H1 (cell line): ENCODE results near the gene PPP1R3C.

Experiments
- BACH1 ChIP-seq: IDR thresholded peaks from 2 replicates; pipeline ENCODE4 v1.6.1; 2012; ENCODE audit warnings: low read length, improper control_type of control experiment
- CHD1 ChIP-seq: IDR thresholded peaks from 2 replicates; pipeline ENCODE4 v1.6.1; 2012; ENCODE audit warnings: low read depth, low read length, improper control_type of control experiment
- EZH2 ChIP-seq: fragments of 200-600 bp; sonication (generic); IDR thresholded peaks from 2 replicates; pipeline ENCODE4 v1.7.1; 2012; ENCODE audit warnings: low read depth, mild to moderate bottlenecking, moderate library complexity, low read length, inconsistent platforms; ENCODE audit not compliant: severe bottlenecking
- GABPA ChIP-seq: IDR thresholded peaks from 2 replicates; pipeline ENCODE4 v1.6.1; 2011; ENCODE audit warnings: mild to moderate bottlenecking, low read length, moderate library complexity, borderline replicate concordance; ENCODE audit not compliant: insufficient read depth
- GTF2F1 ChIP-seq: IDR thresholded peaks from 2 replicates; pipeline ENCODE4 v1.6.1; 2012; ENCODE audit warnings: low read depth, low read length, improper control_type of control experiment, borderline replicate concordance
- JUND ChIP-seq: IDR thresholded peaks from 2 replicates; pipeline ENCODE4 v1.6.1; 2011; ENCODE audit warnings: mild to moderate bottlenecking, improper control_type of control experiment, low read length
- MAFK ChIP-seq: IDR thresholded peaks from 2 replicates; pipeline ENCODE4 v1.6.1; 2012; ENCODE audit warnings: low read depth, mild to moderate bottlenecking, improper control_type of control experiment, low read length
- POLR2A ChIP-seq, 2 experiments: IDR thresholded peaks; 1 replicate in 1 of 2; 2 replicates in 1 of 2; pipeline ENCODE4 v1.6.1; 2011; ENCODE audit warnings: low read depth in 2 of 2, low read length in 2 of 2, mild to moderate bottlenecking in 2 of 2; ENCODE audit errors: control extremely low read depth in 1 of 2
- POLR2AphosphoS5 ChIP-seq: IDR thresholded peaks from 2 replicates; pipeline ENCODE4 v1.6.1; 2011; ENCODE audit warnings: low read depth, low read length
- RFX5 ChIP-seq: IDR thresholded peaks from 2 replicates; pipeline ENCODE4 v1.6.1; 2011; ENCODE audit warnings: low read depth, low read length, improper control_type of control experiment, borderline replicate concordance
- SIX5 ChIP-seq: IDR thresholded peaks from 2 replicates; pipeline ENCODE4 v1.6.1; 2011; ENCODE audit warnings: mild to moderate bottlenecking, low read depth, low read length
- TBP ChIP-seq: IDR thresholded peaks from 2 replicates; pipeline ENCODE4 v1.6.1; 2011; ENCODE audit warnings: low read depth, low read length, improper control_type of control experiment
- TF ChIP-seq, protein P1 (sequence below): IDR thresholded peaks from 2 replicates; pipeline ENCODE4 v1.6.1; 2012; ENCODE audit warnings: inconsistent platforms
- TF ChIP-seq, protein P2 (sequence below), 3 experiments: IDR thresholded peaks; 1 replicate in 2 of 3; 2 replicates in 1 of 3; pipeline versions ENCODE4 v1.5.1 to v1.6.1; 2011; ENCODE audit warnings: low read length in 3 of 3, mild to moderate bottlenecking in 3 of 3, inconsistent platforms in 2 of 3, low read depth in 1 of 3, moderate library complexity in 1 of 3; ENCODE audit not compliant: insufficient read depth in 1 of 3; ENCODE audit errors: control extremely low read depth in 1 of 3

DNA sequence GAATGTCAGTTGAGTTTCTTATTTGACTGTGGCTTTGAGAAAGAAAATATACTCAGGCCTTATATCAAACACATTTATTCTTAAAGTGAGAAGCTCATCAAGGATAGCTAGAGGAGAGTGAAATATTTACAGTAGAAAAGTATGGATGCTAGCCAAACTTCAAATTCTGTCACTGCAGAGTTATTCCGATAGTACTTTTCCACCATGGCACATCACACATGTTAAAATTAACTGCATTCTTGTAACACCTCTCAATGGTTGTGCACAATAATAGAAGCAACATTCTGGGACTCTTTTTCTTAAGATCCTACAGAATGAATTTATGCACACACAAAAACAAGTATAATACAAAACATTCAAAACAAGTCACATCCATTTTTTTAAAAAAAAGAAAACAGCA is 4.5 kb downstream of the PPP1R3C start:
- TF ChIP-seq, protein P1, sequence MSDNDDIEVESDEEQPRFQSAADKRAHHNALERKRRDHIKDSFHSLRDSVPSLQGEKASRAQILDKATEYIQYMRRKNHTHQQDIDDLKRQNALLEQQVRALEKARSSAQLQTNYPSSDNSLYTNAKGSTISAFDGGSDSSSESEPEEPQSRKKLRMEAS = no peak
- TF ChIP-seq, protein P2, sequence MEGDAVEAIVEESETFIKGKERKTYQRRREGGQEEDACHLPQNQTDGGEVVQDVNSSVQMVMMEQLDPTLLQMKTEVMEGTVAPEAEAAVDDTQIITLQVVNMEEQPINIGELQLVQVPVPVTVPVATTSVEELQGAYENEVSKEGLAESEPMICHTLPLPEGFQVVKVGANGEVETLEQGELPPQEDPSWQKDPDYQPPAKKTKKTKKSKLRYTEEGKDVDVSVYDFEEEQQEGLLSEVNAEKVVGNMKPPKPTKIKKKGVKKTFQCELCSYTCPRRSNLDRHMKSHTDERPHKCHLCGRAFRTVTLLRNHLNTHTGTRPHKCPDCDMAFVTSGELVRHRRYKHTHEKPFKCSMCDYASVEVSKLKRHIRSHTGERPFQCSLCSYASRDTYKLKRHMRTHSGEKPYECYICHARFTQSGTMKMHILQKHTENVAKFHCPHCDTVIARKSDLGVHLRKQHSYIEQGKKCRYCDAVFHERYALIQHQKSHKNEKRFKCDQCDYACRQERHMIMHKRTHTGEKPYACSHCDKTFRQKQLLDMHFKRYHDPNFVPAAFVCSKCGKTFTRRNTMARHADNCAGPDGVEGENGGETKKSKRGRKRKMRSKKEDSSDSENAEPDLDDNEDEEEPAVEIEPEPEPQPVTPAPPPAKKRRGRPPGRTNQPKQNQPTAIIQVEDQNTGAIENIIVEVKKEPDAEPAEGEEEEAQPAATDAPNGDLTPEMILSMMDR (IDR thresholded peaks at IDR 0.05; ENCODE audit: control extremely low read depth in 1 of 3, insufficient read depth in 1 of 3, low read depth in 1 of 3, low read length in 3 of 3) = no peak
- no peak for TF ChIP-seq CHD1
- TF ChIP-seq GTF2F1 = no peak
- TF ChIP-seq POLR2A (IDR thresholded peaks at IDR 0.05; ENCODE audit: control extremely low read depth in 1 of 2, low read depth in 2 of 2, low read length in 2 of 2) = no peak
- TF ChIP-seq EZH2 = no peak
- TF ChIP-seq GABPA = no peak
- TF ChIP-seq RFX5 = no peak
- TF ChIP-seq MAFK = no peak
- no peak for TF ChIP-seq BACH1
- TF ChIP-seq TBP = no peak
- TF ChIP-seq JUND = no peak
- no peak for TF ChIP-seq POLR2AphosphoS5
- TF ChIP-seq SIX5 = no peak
